Measurements from ENCODE around the gene DCDC2.
"Not testable (repeated sequence)": the region's sequence is repeated elsewhere in the genome, so short reads cannot be mapped to it uniquely, and the experiment has no call there.

DCDC2 gene

DNA sequence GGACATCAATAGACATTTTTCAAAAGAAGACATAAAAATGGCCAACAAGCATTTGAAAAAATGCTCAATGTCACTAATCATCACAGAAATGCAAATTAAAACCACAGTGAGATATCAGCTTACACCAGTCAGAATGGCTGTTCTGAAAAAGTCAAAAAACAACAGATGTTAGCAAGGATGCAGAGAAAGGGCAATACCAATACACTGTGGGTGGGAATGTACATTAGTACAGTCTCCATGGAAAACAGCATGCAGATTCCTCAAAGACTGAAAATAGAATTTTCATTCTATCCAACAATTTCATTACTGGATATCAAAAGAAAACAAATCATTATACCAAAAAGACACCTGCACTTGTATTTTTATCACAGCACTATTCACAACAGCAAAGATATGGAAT is 85.3 kb downstream of the DCDC2 start:
- no peak for DNase-seq (ENCODE audit: extremely low read depth in 1 of 2, low read depth in 1 of 2)

DNA sequence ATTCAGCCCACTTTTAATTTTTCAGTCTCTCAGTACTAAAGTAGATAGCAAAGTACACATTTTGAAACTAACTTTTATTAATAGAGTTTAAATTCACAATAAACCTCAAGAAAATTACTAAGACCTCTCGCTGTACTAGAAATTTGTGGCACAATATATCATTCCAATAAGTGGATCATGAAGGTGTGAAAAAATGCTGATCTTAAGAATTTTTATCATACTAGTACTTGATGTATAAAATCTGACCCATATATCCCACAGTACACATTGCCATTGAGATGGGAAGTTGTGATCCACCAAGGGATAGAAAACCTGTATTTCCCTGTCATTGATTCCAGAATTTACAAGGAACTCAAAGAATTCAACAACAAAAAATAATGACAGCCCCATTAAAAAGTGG is 85.7 kb downstream of the DCDC2 start:
- DNase-seq (ENCODE audit: extremely low read depth in 1 of 2, low read depth in 1 of 2), result no peak

- DNase-seq (ENCODE audit: extremely low read depth in 1 of 2, low read depth in 1 of 2), result no peak
These were observed 87.8 kb downstream of the DCDC2 start for GRCh38 chr6:24270011-24270410.

- DNase-seq (ENCODE audit: extremely low read depth in 1 of 2, low read depth in 1 of 2), result not testable (repeated sequence)
These were observed 99.6 kb downstream of the DCDC2 start for GRCh38 chr6:24258214-24258613.

DNA sequence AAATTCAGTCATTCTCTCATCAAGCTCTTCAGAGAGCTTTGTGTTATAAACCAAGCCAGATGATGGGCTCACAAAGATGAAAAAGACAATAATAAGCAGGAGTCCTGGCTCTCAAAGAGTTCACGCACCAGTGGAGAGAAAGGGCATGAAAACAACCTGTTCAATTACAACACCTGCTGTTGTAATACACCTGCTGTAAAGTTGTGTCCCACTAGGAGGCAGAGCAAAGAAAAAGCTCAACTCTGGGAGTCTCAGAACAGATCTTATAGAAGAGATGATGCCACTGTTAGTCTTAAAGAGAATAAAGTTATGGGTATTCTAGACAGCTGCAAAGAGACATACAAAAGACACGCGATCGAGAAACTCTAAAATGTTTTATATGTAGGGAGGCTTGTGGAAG is 100.6 kb downstream of the DCDC2 start:
- no peak for DNase-seq (ENCODE audit: extremely low read depth in 1 of 2, low read depth in 1 of 2)

GRCh38 chr6:24255676-24256075 is 102.2 kb downstream of the DCDC2 start:
- no peak for DNase-seq (ENCODE audit: extremely low read depth in 1 of 2, low read depth in 1 of 2)

- DNase-seq (ENCODE audit: extremely low read depth in 1 of 2, low read depth in 1 of 2), result no peak
These were observed 104.5 kb downstream of the DCDC2 start for GRCh38 chr6:24253360-24253759.

- DNase-seq (ENCODE audit: extremely low read depth in 1 of 2, low read depth in 1 of 2), result no peak
These were observed 105.6 kb downstream of the DCDC2 start for GRCh38 chr6:24252280-24252679.

DNA sequence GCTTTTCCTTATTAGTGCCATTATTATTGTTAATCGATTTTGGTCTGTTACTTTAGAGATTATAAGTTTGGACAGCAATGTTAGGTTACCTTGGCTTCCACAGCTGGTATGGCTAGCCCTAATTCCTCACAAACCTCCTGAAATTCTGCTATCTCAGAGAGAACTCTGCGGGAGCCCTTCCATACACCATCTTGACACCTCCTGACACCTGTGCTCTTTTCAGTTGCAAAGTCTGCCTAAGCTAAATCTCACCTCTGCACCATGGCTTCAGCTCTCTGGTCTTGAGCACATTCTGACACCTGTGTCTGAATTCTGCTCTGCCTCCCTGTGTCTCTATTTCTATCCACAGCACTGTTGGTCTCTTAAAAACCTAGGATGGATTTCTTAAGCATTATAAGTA is 106.5 kb downstream of the DCDC2 start:
- DNase-seq (ENCODE audit: extremely low read depth in 1 of 2, low read depth in 1 of 2), result no peak

DNA sequence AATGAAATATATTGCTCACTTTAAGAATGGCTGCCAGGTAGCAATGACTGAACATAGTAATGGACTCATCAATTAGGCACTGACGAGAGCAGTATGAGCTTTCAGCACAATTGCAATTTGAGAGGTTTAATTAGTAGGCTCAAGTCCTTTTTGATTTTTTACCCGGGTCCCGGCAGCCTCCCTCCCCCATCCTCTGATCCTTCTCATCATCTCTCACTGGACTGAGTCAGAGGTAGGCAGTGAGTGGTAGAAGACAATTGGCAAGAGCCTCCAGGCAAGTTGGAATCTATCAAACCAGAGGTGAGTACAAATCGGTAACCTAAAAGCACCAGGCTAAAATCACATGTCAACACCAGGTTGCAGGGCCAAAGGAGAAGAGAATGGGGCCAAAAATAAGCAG is 107.9 kb downstream of the DCDC2 start:
- no peak for DNase-seq (ENCODE audit: extremely low read depth in 1 of 2, low read depth in 1 of 2)

DNA sequence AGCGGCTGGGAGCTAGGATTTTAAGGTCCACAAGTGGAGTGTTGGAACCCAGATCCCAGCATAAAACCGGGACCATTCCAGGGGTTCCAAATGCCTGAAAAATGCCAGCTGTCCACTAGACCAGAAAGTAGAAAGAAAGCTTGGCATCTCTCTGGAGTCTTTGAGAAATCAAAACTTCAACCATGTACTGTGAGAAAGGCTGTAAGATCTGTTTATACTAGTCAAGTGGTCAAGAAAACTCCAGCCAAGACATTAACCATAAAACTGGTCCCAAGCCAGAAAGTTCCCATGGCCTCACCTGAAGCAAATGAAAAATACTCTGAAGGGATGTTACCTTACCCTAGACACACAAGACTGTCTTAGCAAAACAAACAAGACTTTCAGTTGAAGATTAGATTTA is 112.6 kb downstream of the DCDC2 start:
- DNase-seq (ENCODE audit: extremely low read depth in 1 of 2, low read depth in 1 of 2), result no peak

DNA sequence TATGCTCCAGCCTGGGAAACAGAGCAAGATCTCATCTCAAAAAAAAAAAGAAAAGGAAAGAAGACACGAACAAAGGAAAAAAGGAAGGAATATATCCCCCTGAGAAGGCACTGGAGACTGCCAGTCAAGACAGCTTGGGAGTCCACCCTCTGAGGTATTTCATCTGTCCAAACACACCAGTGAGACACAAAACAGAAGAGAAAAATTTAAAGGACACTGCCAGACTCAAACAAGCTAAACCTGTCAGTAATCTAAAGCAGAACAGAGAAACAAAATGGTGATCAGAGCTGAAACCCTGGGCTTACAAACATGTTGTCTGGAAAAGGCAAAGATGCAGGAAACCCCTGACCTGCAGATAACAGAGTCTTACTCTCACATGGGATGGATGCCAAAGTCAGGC is 114.9 kb downstream of the DCDC2 start:
- no peak for DNase-seq (ENCODE audit: extremely low read depth in 1 of 2, low read depth in 1 of 2)

DNA sequence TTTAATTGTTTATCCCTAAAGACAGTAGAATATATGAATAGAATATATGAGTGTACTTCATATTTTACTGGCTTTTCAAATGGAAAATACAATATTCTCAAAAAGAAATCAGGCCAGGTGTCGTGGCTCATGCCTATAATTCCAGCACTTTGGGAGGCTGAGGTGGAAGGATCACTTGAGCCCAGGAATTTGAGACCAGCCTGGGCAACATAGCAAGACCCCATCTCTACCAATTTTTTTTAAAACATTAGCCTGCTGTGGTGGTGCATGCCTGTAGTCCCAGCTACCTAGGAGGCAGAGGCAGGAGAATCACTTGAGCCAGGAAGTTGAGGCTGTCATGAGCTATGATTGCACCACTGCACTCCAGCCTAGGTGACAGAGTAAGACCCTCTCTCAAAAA is 116.1 kb downstream of the DCDC2 start:
- not testable (repeated sequence) for DNase-seq (ENCODE audit: extremely low read depth in 1 of 2, low read depth in 1 of 2)

DNA sequence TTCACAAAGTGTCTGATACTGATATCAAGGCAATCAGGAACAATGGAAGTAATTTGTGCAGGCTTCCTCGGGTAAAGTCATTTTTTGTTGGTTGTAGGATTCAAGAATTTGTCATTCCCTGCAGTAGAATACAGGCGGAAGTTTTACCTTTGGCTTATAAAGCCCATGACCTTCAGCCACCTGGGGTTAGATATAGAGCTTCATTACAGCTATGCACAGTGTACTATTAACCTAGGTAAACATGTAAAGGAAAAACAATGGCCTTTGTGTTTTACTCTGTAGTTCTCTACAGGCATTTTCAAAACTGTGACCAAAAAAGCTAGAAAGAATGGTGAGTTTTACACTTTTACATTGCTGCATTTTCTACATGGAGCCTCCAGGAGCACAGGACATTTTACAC is 116.9 kb downstream of the DCDC2 start:
- no peak for DNase-seq (ENCODE audit: extremely low read depth in 1 of 2, low read depth in 1 of 2)

GRCh38 chr6:24240380-24240928 is 117.4 kb downstream of the DCDC2 start:
- DNase-seq (ENCODE audit: extremely low read depth in 1 of 2, low read depth in 1 of 2), result no peak

DNA sequence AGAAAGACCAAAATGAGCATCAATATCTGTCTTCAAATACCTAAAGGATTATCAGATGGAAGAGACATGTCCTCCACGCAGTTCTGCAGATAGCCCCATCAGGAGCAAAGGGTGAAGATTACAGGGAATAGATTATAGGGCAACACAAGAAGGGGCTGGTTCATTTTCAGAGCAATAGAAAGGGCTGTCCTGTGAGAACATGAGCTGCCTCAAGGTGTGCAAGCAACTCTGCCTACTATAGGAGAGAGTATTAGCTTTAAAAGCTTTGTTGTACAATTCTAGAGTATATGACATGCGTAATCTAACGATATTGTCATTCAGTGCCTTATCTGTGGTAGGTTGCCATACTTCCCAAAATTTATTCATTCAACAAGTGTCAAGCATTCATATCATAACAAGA is 119.2 kb downstream of the DCDC2 start:
- no peak for DNase-seq (ENCODE audit: extremely low read depth in 1 of 2, low read depth in 1 of 2)

DNA sequence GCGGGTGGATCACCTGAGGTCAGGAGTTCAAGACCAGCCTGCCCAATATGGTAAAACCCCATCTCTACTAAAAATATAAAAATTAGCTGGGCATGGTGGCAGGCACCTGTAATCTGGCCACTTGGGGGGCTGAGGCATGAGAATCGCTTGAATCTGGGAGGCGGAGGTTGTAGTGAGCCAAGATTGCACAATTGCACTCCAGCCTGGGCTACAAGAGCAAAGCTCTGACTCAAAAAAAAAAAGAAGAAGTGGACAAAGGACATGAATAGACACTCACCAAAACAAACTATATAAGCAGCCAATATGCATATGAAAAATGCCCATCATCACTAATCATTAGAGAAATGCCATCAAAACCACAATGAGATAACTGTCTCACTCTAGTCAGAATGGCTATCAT is 121.1 kb downstream of the DCDC2 start:
- not testable (repeated sequence) for DNase-seq (ENCODE audit: extremely low read depth in 1 of 2, low read depth in 1 of 2)

DNA sequence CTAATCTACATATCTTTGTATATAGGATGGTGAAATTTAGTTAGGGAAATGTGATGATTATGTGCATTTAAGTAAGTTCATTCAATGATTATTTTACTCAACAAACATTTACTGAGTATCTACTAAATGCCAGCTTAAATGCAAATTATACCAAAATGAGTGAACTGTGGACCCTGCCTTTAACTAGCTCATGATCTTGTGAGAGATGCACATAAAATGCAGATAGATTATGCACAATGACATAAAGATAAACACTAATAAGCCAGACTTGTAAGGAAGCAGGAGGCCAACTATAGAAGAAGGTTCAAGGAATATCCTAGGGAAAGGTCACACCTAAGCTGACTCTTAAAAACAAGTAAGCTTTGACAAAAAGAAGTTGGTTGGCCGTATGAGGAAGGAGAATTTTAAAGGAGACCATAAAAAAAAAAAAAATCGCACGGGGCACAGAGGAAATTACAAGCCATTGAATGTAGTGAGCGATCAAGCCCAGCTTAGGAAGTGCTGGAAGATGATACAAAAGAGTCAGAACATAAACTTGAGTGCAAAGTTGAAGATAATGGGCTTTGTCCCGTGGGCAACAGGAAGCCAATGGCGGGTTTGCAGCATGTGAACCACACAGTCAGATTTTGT is 123.9 kb downstream of the DCDC2 start:
- no peak for DNase-seq (ENCODE audit: extremely low read depth in 1 of 2, low read depth in 1 of 2)

DNA sequence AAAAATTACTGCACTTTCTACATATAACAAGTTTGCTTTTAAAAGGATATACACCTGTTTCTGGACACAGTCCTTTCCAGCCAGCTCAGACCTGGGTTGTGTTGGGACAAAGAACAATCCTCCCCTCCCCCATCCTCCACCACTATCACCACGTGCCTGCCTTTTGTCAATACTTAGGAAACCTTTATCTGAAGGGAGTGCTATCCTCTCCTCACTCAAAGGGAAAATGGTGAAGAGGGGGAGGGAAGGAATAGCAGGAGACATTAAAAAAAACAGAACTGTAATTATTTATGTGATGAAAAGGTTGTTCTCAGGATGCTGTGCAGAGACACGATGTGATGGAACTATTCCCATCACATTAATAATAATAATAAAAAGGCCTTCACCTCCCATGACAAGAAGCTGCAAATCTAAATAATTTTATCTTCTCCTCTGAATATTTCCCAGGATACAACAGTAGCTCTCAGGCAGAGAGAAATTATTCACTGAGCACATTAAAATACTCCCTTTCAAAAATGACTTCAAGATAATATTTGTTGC is 126.4 kb downstream of the DCDC2 start:
- DNase-seq (ENCODE audit: extremely low read depth in 1 of 2, low read depth in 1 of 2), result no peak

DNA sequence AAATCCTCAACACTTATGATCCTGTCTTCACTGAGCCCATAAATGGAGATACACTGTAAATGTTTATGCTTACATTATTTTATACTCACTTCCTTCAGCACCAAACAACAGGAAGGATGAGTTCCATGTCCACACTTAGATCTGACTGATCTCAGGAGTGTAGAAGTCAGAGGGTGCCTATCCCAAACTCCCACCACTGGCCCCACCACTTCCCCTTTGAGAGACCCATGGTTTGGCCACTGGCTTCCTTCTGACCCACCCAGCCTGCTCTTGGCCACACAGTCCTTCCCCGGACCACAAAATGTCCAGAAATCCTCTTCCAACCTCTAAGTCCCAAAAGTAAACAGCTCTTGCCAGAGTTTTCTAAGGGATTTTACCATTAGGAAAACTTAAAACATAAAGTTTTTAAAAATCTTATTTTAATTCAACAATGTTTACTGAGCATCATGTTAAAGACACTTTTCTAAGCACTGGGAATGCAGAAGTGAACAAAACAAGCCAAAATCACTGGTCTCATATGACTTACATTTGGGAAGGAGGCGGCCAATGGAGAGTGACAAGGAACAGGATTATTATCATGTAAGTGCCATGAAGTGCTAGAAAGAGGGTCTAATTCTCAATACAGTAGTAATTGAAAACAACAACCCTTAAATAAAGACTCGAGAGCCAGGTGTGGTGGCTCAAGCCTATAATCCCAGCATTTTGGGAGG is 128.0 kb downstream of the DCDC2 start:
- DNase-seq (ENCODE audit: extremely low read depth in 1 of 2, low read depth in 1 of 2), result no peak

- DNase-seq (ENCODE audit: extremely low read depth in 1 of 2, low read depth in 1 of 2), result no peak
These were observed 129.1 kb downstream of the DCDC2 start for GRCh38 chr6:24228681-24229255.

DNA sequence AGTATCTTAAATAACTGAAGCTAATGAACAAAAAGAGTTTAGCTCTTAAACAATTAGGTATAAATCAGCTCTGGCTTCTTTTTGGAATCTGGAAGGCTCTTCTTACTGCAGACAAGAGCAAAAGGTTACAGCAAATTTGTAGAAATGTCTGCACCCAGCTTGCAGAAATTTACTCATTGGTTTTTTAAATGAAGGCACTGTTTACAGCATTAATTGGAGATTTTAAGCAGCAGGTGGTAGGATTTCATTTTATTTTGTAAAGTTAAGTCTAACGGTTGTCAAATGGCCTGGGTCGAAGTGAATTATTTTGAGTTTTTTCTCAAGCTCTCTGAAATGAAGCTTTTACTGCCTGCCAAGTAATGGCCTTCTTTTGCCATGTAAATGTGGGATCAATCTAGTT is 129.7 kb downstream of the DCDC2 start:
- DNase-seq (ENCODE audit: extremely low read depth in 1 of 2, low read depth in 1 of 2), result no peak
